Stimulated activated CD8-positive, alpha-beta memory T cell treated with anti-CD3 and anti-CD28 coated beads, Interleukin-12 subunit alpha, Interleukin-12 subunit beta, amount 100 ng/mL, for 4 hours (primary cell): ENCODE measurements around the gene AFG1L.
"Not testable (repeated sequence)": the region's sequence is repeated elsewhere in the genome, so short reads cannot be mapped to it uniquely, and the experiment has no call there.

Source experiments
- DNase-seq: peaks from one replicate; pipeline ENCODE4 v3.0.0-alpha.2; 2020; ENCODE audit warnings: low read depth

The AFG1L gene

DNA sequence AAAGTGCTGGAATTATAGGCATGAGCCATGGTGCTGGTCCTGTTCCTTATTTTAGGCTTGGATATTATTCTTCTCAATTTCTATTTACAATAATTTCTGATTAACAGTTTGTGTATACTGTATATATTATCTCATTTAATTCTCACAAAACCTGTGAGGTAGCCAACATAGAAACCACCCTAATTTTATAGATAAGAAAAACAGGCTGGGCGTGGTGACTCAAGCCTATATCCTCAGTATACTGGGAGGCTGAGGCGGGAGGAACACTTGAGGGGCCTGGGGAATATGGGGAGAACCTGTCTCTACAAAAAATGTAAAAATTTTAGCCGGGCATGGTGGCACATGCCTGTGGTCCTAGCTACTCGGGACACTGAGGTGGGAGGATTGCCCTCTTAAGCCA lies 3.8 kb upstream of the AFG1L start:
- DNase-seq = no peak

DNA sequence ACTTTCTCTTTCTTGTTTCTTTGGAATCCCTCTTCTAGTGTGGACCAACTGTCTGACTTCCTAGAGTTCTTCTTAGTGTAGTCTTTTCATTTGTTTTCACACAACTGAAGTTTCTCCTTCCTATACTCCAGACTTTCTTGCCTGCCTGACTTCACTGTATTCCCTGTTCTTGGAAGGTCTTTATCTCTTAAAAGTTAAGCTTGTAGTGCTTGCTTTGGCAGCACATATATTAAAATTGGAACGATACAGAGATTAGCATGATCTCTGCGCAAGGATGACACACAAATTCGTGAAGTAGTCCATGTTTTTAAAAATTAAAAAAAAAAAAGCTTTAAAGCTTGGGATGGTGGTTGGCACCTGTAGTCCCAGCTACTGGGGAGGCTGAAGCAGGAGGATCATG lies 2.3 kb upstream of the AFG1L start:
- DNase-seq = not testable (repeated sequence)

- DNase-seq = no peak
These were observed 1.1 kb upstream of the AFG1L start for GRCh38 chr6:108293527-108294296.

GRCh38 chr6:108294297-108294726 lies 542 bp upstream of the AFG1L start:
- no peak for DNase-seq

DNA sequence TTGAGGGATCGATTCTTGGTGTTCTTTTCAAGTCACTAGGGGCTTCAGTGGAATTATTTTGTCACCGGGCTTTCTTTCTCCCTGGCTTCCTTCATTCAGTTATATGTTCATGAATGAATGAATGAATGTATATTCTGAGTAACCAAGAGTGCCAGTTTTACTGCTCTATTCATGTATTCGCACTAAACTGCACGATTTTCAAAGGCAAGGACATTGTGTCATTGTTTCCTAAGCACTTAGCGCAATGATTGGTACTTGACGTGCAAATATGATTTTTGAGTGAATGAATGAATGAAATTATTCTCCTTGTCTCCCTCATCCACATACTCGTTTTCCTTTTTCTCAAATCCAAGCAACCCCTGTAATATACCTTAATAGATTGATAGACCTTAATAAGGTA lies 822 bp downstream of the AFG1L start:
- DNase-seq = no peak

- DNase-seq = no peak
These were observed 7.5 kb downstream of the AFG1L start for GRCh38 chr6:108302386-108302785.

GRCh38 chr6:108304646-108305045 lies 9.8 kb downstream of the AFG1L start:
- DNase-seq = no peak

GRCh38 chr6:108308641-108309040 lies 13.8 kb downstream of the AFG1L start:
- not testable (repeated sequence) for DNase-seq

DNA sequence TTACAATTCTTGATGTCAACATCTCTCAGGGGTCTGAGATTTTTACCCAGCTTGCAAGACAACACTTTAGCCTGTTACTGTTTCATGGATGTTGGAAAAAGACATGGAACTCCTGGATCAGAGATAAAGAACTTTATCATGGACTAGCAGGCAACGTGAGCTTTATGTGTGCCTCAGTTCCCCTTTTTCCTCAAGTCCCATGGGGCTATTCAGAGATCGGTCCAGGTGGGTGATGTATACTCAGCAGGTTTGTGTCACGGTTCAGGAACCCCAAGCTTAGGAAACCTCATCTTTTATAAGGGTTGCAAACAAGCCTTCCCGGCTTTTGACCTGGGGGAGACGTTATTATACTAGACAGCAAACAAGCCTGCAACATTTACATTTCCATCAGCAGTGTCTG lies 15.0 kb downstream of the AFG1L start:
- no peak for DNase-seq

- DNase-seq = no peak
These were observed 17.8 kb downstream of the AFG1L start for GRCh38 chr6:108312605-108313004.

DNA sequence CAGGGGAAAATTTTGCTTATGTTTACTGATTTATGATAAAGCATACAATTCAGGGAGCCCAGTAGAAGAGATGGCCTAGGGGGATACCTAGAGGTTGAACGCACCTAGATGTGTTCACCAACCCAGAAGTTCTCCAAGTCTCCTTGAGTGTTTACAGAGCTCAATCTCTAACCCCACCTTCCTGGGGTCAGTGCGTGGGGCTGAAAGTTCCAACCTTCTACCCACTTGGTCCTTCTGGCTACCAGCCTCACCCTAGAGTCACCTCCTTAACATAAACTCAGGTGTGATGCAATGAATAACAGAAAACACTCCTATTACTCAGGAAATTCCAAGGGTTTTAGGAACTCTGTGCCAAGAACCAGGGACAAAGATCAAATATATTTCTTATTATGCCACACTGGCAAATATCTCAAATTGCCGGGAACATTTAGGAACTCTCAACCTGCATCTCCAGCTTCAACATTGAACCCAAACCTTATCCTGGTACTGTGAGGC lies 26.4 kb downstream of the AFG1L start:
- DNase-seq = no peak

GRCh38 chr6:108322728-108323127 lies 27.9 kb downstream of the AFG1L start:
- no peak for DNase-seq

- no peak for DNase-seq
These were observed 29.0 kb downstream of the AFG1L start for GRCh38 chr6:108323710-108324466.

DNA sequence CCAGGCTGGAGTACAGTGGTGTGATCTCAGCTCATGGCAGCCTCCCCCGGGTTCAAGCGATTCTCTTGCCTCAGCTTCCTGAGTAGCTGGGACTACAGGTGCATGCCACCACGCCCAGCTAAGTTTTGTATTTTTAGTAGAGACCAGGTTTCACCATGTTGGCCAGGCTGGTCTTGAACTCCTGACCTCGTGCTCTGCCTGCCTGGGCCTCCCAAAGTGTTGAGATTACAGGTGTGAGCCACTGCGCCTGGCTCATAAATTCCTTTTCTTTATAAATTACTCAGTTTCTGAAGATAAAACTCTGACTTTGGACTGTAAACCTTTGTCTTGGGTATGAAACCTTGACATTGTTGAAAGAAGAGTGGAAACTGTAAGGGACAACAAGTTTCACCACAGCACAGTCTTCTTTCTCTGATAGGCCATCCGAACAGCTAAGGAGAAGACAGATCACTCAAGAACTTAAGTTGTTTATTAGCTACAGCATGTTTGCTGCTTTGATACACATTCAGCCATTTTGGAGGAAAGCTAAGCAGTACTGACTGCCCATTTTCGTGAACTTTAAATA lies 35.4 kb downstream of the AFG1L start:
- not testable (repeated sequence) for DNase-seq

DNA sequence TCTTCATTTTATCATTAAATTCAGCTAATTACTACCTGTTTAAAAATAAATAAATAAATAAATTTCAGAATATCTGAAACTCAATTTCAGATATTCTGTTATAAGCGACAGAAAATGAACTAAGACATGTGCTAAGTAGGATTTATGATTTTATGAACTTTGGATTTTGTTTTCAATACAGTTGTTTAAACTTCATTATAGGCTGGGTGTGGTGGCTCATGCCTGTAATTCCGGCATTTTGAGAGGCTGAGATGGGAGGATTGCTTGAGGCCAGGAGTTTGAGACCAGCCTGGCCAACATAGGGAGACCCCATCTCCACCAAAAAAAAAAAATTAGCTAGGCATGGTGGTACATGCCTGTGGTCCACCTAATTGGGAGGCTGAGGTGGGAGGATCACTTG lies 36.0 kb downstream of the AFG1L start:
- DNase-seq = no peak

DNA sequence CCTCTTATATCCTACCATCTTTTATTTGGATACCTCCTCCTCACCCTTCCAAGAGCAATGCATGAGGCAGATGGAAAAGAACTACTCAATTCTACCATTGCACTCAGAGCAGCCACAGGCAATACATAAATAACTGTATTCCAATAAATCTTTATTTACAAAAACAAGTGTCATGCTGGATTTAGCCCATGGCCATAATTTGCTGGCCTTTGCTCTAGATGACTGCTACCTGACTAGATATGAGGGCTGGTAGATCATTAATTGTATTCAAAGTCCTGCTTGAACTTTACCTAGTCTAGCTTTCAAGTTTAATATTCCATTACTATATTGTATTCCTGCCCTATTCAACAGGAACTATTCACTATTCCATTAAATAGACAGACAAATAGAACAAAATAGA lies 37.1 kb downstream of the AFG1L start:
- no peak for DNase-seq

DNA sequence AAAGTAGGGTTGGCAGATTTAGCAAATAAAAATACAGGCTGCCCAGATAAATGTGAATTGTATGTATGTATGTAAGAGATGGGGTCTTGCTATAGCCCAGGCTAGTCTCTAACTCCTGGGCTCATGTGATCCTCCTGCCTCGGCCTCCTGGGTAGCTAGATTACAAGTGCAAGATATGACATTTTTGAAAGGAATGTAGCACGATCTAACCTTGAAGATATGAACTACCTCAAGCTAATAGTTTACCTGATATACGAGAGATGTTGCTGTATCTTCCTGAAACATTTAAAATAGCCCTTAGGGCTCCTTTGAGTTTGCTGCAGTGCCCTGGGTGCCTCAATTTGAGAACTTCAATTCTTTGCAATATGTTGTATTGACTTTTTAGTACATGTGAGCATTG lies 42.1 kb downstream of the AFG1L start:
- DNase-seq = no peak

GRCh38 chr6:108337721-108338120 lies 42.9 kb downstream of the AFG1L start:
- no peak for DNase-seq

DNA sequence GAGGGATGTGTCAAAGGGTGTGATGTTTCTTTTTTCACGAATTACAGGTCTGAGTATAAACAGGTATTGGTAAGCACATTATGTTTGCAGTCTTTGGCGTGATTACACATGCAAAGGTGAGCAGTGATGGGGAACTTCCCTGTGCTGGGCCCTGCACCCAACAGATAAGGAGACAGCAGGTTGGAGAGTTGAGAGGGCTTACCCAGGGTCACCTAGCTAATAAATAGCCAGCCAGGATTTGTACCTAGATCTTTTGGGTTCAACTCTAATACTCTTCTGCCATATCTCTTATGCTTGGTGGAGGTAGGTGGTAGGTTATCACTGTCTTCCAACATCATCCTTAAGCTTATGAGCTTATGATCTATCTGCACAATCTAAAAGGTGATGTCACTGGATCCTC lies 46.5 kb downstream of the AFG1L start:
- no peak for DNase-seq

DNA sequence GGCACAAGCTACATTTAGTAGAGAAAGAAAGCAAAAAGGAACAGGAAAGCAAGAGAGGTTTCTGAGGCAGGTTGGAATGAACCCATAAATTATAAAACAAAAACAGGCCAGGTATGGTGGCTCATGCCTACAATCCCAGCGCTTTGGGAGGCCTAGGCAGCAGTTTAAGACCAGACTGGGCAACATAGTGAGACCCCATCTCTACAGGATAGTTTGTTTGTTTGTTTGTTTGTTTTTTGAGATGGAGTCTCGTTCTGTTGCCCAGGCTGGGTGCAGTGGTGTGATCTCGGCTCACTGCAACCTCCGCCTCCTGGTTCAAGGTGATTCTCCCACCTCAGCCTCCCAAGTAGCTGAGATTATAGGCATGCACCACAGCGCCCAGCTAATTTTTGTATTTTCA lies 49.0 kb downstream of the AFG1L start:
- DNase-seq = no peak

- no peak for DNase-seq
These were observed 53.9 kb downstream of the AFG1L start for GRCh38 chr6:108348655-108349349.

- no peak for DNase-seq
These were observed 55.7 kb downstream of the AFG1L start for GRCh38 chr6:108350528-108350927.
